ENCODE data around the gene NAV3. TPM values are rescaled to one million over a fixed set of nuclear protein-coding genes. Genes with fewer than 3 reads are reported as not detected.

The NAV3 gene
- polyA plus RNA-seq, 2 donors = 0.19 to 0.41 TPM

DNA sequence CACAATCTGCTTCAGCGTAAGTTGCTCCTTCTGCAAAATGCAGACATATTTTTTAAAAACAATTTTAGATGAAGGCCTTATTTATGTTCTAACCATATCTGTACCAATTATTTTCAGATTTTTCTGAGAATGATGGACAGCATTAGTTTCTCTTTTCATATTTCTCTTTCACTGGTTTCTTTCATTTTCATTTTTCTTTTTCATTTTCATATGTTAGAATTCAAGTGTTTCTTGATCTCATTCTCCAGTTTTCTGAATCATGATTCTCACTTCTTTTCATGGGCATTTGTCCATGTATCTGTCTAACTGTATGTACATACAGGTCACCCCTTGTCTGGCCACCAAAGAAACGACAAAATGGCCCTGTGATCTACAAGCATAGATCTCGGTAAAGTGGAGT is 346.6 kb downstream of the NAV3 start:
- 89 to 93% methylated on average over 3 of the region's 3 CpGs for WGBS, 2 donors
- Histone ChIP-seq H3K4me3 (ENCODE audit: low read depth in 1 of 2, low read length in 2 of 2) (no peak overlapping the region), H3K9me3 (ENCODE audit: control insufficient read depth in 2 of 2, insufficient read depth in 1 of 2, low read depth in 1 of 2, low read length in 1 of 2) (no peaks in the 10 kb centered on the region), H3K27me3 (ENCODE audit: control insufficient read depth in 1 of 2, insufficient read depth in 2 of 2, low read length in 2 of 2) (no peaks in the 10 kb centered on the region), H3K27ac (ENCODE audit: low read depth in 2 of 2, low read length in 1 of 2) (no peak overlapping the region), H3K4me1 (ENCODE audit: control insufficient read depth in 2 of 2, insufficient read depth in 2 of 2, low read length in 1 of 2) (no peaks in the 10 kb centered on the region), H3K36me3 (ENCODE audit: control insufficient read depth in 2 of 2, insufficient read depth in 2 of 2, low read length in 1 of 2) (no peaks in the 10 kb centered on the region)

DNA sequence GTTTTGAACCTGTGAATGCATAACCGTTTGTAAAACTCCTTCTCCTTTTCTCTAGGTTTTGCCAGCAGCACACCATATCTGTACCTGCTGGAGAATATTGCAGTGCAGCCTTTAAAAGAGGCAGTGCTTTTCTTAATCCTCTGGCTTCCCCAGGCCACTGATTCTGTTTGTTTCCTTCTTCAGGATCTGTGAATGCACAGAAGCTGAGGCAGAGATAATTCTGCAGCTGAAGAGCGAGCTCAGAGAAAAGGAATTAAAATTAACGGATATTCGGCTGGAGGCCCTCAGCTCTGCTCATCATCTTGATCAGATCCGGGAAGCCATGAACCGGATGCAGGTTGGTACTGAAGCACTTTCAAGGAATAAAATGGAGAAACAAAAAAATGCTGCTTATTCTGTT is 348.7 kb downstream of the NAV3 start:
- no peaks in the 10 kb centered on the region for H3K36me3 ChIP-seq (ENCODE audit: control insufficient read depth in 2 of 2, insufficient read depth in 2 of 2, low read length in 1 of 2)
- H3K27ac ChIP-seq (ENCODE audit: low read depth in 2 of 2, low read length in 1 of 2) = no peak overlapping the region
- no peaks in the 10 kb centered on the region for H3K9me3 ChIP-seq (ENCODE audit: control insufficient read depth in 2 of 2, insufficient read depth in 1 of 2, low read depth in 1 of 2, low read length in 1 of 2)
- 74 to 79% methylated on average over 6 of the region's 6 CpGs for WGBS, 2 donors
- H3K4me3 ChIP-seq (ENCODE audit: low read depth in 1 of 2, low read length in 2 of 2) = no peak overlapping the region
- H3K27me3 ChIP-seq (ENCODE audit: control insufficient read depth in 1 of 2, insufficient read depth in 2 of 2, low read length in 2 of 2) = no peaks in the 10 kb centered on the region
- H3K4me1 ChIP-seq (ENCODE audit: control insufficient read depth in 2 of 2, insufficient read depth in 2 of 2, low read length in 1 of 2) = no peaks in the 10 kb centered on the region

DNA sequence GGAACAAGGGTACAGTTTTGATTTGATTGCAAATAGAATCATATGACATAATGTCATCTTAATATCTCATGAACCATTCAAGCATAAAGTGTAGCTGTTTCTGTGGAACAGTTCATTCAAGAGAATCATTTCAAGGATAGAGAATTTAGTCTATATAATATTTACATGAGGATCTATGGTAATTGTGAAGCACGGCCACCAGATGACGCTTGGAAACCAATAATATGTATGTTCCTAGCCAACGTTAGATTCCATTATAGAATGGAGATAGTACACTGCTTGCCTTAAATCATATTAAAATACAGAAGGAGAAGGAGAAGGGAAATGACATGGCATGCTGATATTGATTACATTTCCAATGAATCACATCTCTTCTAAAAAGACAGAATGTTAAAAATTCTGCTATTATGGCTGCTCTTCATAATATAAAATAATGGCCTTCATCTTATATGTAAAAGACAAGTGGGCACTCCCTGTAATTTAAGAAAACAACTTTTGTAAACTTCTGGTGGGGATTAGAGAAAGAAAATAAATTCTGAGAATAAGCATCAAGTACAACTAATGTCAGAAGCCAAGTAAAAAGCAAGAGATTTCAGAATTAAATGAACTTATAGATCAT is 351.0 kb downstream of the NAV3 start:
- Histone ChIP-seq H3K27ac (ENCODE audit: low read depth in 2 of 2, low read length in 1 of 2) (no peak overlapping the region), H3K4me1 (ENCODE audit: control insufficient read depth in 2 of 2, insufficient read depth in 2 of 2, low read length in 1 of 2) (no peaks in the 10 kb centered on the region), H3K4me3 (ENCODE audit: low read depth in 1 of 2, low read length in 2 of 2) (no peak overlapping the region), H3K27me3 (ENCODE audit: control insufficient read depth in 1 of 2, insufficient read depth in 2 of 2, low read length in 2 of 2) (no peaks in the 10 kb centered on the region), H3K36me3 (ENCODE audit: control insufficient read depth in 2 of 2, insufficient read depth in 2 of 2, low read length in 1 of 2) (no peaks in the 10 kb centered on the region), H3K9me3 (ENCODE audit: control insufficient read depth in 2 of 2, insufficient read depth in 1 of 2, low read depth in 1 of 2, low read length in 1 of 2) (no peaks in the 10 kb centered on the region)
- WGBS, 2 donors = 25 to 50% methylated on average over 3 of the region's 3 CpGs

DNA sequence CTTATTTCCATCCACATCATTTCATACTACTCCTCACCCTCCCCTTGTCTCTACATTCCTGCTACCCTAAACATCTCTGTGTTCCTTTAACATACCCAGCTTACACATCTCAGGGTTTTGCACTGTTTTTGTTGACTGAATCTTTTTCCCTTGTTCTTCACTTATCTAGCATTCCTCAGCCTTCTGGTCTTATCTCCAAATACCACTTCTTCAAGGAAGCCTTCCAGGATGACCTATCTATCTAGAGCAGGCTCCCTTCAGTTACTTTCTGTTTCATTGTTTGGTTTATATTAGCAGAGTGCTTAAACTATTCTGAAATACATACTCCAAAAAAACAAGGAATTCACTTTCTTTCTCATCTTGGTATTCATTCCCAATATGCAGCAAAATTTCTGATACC is 353.1 kb downstream of the NAV3 start:
- Histone ChIP-seq H3K27me3 (ENCODE audit: control insufficient read depth in 1 of 2, insufficient read depth in 2 of 2, low read length in 2 of 2) (no peaks in the 10 kb centered on the region), H3K4me1 (ENCODE audit: control insufficient read depth in 2 of 2, insufficient read depth in 2 of 2, low read length in 1 of 2) (no peaks in the 10 kb centered on the region), H3K9me3 (ENCODE audit: control insufficient read depth in 2 of 2, insufficient read depth in 1 of 2, low read depth in 1 of 2, low read length in 1 of 2) (no peaks in the 10 kb centered on the region), H3K27ac (ENCODE audit: low read depth in 2 of 2, low read length in 1 of 2) (no peak overlapping the region), H3K36me3 (ENCODE audit: control insufficient read depth in 2 of 2, insufficient read depth in 2 of 2, low read length in 1 of 2) (no peaks in the 10 kb centered on the region), H3K4me3 (ENCODE audit: low read depth in 1 of 2, low read length in 2 of 2) (no peak overlapping the region)

DNA sequence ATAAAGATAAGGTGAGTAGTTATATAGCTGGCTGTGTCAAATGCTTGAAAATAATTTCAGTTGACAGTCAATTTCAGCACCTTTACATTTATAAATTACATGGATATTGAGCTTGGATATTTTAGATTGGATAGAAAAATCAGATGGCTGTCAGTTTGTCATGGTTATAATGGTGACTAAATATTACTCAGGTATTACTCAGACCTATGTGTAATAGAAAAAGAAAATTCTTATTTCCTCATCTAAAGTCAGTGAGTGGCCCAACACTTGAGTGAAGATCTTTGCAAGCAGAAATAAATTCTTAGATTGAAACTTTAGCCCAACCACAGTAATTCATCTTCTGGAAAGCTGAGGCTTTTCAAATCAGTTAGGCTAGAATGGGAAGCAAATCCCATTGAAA is 354.4 kb downstream of the NAV3 start:
- H3K27ac ChIP-seq (ENCODE audit: low read depth in 2 of 2, low read length in 1 of 2) = no peak overlapping the region
- no peaks in the 10 kb centered on the region for H3K27me3 ChIP-seq (ENCODE audit: control insufficient read depth in 1 of 2, insufficient read depth in 2 of 2, low read length in 2 of 2)
- no peaks in the 10 kb centered on the region for H3K36me3 ChIP-seq (ENCODE audit: control insufficient read depth in 2 of 2, insufficient read depth in 2 of 2, low read length in 1 of 2)
- no peak overlapping the region for H3K4me3 ChIP-seq (ENCODE audit: low read depth in 1 of 2, low read length in 2 of 2)
- no peaks in the 10 kb centered on the region for H3K4me1 ChIP-seq (ENCODE audit: control insufficient read depth in 2 of 2, insufficient read depth in 2 of 2, low read length in 1 of 2)
- H3K9me3 ChIP-seq (ENCODE audit: control insufficient read depth in 2 of 2, insufficient read depth in 1 of 2, low read depth in 1 of 2, low read length in 1 of 2) = no peaks in the 10 kb centered on the region

DNA sequence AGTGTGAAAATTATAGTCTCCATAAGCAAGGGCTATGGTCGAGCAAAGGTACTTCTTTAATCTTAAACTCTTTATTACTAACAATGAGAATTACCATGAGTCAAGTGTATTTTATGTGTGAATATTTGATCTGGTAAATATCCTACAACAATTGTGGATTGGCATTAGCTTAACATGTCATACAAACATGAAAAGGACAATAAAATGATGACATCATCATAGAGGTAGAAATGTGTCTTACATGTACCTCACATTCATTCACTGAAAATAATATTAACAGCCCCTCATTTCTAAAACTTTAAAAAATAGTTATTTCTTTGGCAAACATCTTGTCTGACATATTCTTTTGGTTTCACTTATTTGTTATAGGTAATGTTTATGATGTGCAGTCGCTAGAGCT is 355.0 kb downstream of the NAV3 start:
- Histone ChIP-seq H3K27ac (ENCODE audit: low read depth in 2 of 2, low read length in 1 of 2) (no peak overlapping the region), H3K4me1 (ENCODE audit: control insufficient read depth in 2 of 2, insufficient read depth in 2 of 2, low read length in 1 of 2) (no peaks in the 10 kb centered on the region), H3K27me3 (ENCODE audit: control insufficient read depth in 1 of 2, insufficient read depth in 2 of 2, low read length in 2 of 2) (no peaks in the 10 kb centered on the region), H3K9me3 (ENCODE audit: control insufficient read depth in 2 of 2, insufficient read depth in 1 of 2, low read depth in 1 of 2, low read length in 1 of 2) (no peaks in the 10 kb centered on the region), H3K36me3 (ENCODE audit: control insufficient read depth in 2 of 2, insufficient read depth in 2 of 2, low read length in 1 of 2) (no peaks in the 10 kb centered on the region), H3K4me3 (ENCODE audit: low read depth in 1 of 2, low read length in 2 of 2) (no peak overlapping the region)
- WGBS, 2 donors = 78 to 90% methylated on average over 2 of the region's 2 CpGs

DNA sequence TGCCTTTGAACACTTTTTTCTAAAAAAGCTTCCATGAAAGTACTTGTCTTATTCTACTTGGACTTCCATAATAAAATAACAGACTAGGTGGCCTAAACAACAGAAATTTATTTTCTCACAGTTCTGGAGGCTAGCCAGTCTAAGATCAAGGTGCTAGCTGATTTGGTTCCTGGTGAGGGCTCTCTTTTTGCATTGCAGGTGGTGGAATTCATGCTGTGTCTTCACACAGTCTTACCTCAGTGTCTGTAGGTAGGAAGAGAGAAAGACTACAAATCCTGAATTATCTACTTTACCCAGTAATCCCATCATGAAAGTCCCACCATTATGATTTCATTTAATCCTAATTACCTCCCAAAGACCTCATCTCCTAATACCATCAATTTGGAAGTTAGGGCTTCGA is 356.0 kb downstream of the NAV3 start:
- no peaks in the 10 kb centered on the region for H3K36me3 ChIP-seq (ENCODE audit: control insufficient read depth in 2 of 2, insufficient read depth in 2 of 2, low read length in 1 of 2)
- H3K4me3 ChIP-seq (ENCODE audit: low read depth in 1 of 2, low read length in 2 of 2) = no peak overlapping the region
- H3K27me3 ChIP-seq (ENCODE audit: control insufficient read depth in 1 of 2, insufficient read depth in 2 of 2, low read length in 2 of 2) = no peaks in the 10 kb centered on the region
- H3K4me1 ChIP-seq (ENCODE audit: control insufficient read depth in 2 of 2, insufficient read depth in 2 of 2, low read length in 1 of 2) = no peaks in the 10 kb centered on the region
- no peak overlapping the region for H3K27ac ChIP-seq (ENCODE audit: low read depth in 2 of 2, low read length in 1 of 2)
- H3K9me3 ChIP-seq (ENCODE audit: control insufficient read depth in 2 of 2, insufficient read depth in 1 of 2, low read depth in 1 of 2, low read length in 1 of 2) = no peaks in the 10 kb centered on the region
- 89% methylated on average over 1 of the region's 1 CpG for WGBS, 2 donors

DNA sequence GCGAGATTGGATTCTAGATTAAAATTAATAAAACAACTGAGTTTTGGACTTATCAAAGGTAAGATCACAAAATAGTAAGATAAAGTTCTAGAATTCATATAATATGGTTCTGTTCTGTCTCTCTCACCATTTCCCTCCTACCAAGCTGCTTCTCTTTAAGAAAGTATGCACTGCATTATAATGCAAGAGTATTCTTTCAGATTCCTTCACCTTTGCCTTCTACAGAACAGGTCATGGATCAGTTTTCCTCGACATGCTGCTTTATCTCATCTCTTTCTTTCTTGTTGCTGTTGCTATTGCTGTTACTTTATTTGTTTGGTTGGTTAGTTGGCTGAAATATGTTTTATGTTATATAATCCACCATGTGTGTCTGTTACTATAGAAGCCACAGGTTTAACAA is 357.0 kb downstream of the NAV3 start:
- Histone ChIP-seq H3K4me3 (ENCODE audit: low read depth in 1 of 2, low read length in 2 of 2) (no peak overlapping the region), H3K9me3 (ENCODE audit: control insufficient read depth in 2 of 2, insufficient read depth in 1 of 2, low read depth in 1 of 2, low read length in 1 of 2) (no peaks in the 10 kb centered on the region), H3K4me1 (ENCODE audit: control insufficient read depth in 2 of 2, insufficient read depth in 2 of 2, low read length in 1 of 2) (no peaks in the 10 kb centered on the region), H3K36me3 (ENCODE audit: control insufficient read depth in 2 of 2, insufficient read depth in 2 of 2, low read length in 1 of 2) (no peaks in the 10 kb centered on the region), H3K27me3 (ENCODE audit: control insufficient read depth in 1 of 2, insufficient read depth in 2 of 2, low read length in 2 of 2) (no peaks in the 10 kb centered on the region), H3K27ac (ENCODE audit: low read depth in 2 of 2, low read length in 1 of 2) (no peak overlapping the region)
- 68 to 72% methylated on average over 2 of the region's 2 CpGs for WGBS, 2 donors

DNA sequence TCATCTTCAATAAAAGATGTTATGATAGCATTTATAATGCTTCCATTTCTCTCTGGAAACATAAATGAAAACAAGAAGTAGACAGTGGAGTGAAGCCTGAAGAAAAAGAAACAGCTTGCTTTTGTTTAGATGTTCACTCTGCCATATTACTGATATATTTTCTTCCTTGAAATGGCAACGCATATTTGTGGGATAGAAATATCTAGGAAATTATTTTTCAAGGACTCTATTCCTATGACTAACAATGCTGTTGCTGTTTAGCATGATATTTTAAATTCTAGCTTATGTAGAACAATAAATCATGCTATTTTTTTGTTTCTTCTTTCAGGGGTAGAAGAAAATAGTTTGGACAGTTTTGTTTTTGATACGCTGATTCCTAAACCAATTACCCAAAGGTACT is 359.0 kb downstream of the NAV3 start:
- 81 to 86% methylated on average over 2 of the region's 2 CpGs for WGBS, 2 donors
- no peak overlapping the region for H3K27ac ChIP-seq (ENCODE audit: low read depth in 2 of 2, low read length in 1 of 2)
- H3K4me3 ChIP-seq (ENCODE audit: low read depth in 1 of 2, low read length in 2 of 2) = no peak overlapping the region
- no peaks in the 10 kb centered on the region for H3K9me3 ChIP-seq (ENCODE audit: control insufficient read depth in 2 of 2, insufficient read depth in 1 of 2, low read depth in 1 of 2, low read length in 1 of 2)
- no peaks in the 10 kb centered on the region for H3K27me3 ChIP-seq (ENCODE audit: control insufficient read depth in 1 of 2, insufficient read depth in 2 of 2, low read length in 2 of 2)
- no peaks in the 10 kb centered on the region for H3K4me1 ChIP-seq (ENCODE audit: control insufficient read depth in 2 of 2, insufficient read depth in 2 of 2, low read length in 1 of 2)
- H3K36me3 ChIP-seq (ENCODE audit: control insufficient read depth in 2 of 2, insufficient read depth in 2 of 2, low read length in 1 of 2) = no peaks in the 10 kb centered on the region

DNA sequence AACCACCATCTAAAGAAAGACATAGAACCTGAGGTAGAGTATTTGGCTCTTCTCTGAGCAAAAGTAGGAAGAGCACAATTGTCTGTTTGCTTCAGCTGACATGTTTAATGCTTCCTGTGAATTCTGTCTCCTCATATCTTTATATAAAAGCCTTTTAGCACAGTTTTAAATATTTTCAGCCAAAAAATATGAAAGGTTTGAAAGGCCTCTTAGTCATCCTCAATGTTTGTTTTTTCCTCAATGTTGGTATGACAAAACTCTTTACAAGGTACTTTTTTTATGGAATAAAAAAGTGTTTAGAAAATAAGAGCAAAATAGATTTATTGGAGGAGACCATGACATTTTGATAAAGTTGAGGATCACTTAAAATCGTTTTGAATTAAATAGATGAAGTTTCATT is 360.9 kb downstream of the NAV3 start:
- 51 to 54% methylated on average over 1 of the region's 1 CpG for WGBS, 2 donors
- Histone ChIP-seq H3K4me3 (ENCODE audit: low read depth in 1 of 2, low read length in 2 of 2) (no peak overlapping the region), H3K4me1 (ENCODE audit: control insufficient read depth in 2 of 2, insufficient read depth in 2 of 2, low read length in 1 of 2) (no peaks in the 10 kb centered on the region), H3K36me3 (ENCODE audit: control insufficient read depth in 2 of 2, insufficient read depth in 2 of 2, low read length in 1 of 2) (no peaks in the 10 kb centered on the region), H3K27ac (ENCODE audit: low read depth in 2 of 2, low read length in 1 of 2) (no peak overlapping the region), H3K9me3 (ENCODE audit: control insufficient read depth in 2 of 2, insufficient read depth in 1 of 2, low read depth in 1 of 2, low read length in 1 of 2) (no peaks in the 10 kb centered on the region), H3K27me3 (ENCODE audit: control insufficient read depth in 1 of 2, insufficient read depth in 2 of 2, low read length in 2 of 2) (no peaks in the 10 kb centered on the region)
